Measurements from ENCODE around the gene PIGB. TPM values are rescaled to one million over a fixed set of nuclear protein-coding genes. Genes with fewer than 3 reads are reported as not detected.

Gene PIGB
- total RNA-seq, 2 experiments from 2014 or later, result 28.9 to 29.3 TPM

DNA sequence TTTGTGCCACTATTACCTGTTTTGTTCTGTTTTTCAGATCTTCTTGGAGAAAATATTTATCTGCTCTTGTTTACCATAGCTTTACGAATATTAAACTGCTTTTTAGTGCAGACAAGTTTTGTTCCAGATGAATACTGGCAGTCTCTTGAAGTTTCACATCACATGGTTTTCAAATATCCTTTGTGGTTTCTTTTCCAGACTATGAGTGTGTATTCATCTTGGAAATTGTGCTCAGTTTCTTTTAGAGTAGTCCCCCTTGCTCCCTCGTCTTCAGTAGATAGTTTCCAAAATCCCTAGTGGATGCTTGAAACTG is 1.2 kb downstream of the PIGB start:
- H3K36me3 Mint-ChIP-seq (ENCODE audit: low read depth), result peaks cover 46% of the 10 kb centered on the region
- H3K4me1 Mint-ChIP-seq, result peaks cover 45% of the 10 kb centered on the region
- CTCF ChIA-PET, result interaction anchor here (0.6 to 3.1 kb wide), 3 partner anchors 88 to 114 kb away, joined by 3 to 19 read pairs (median 4); partner anchors contain the start of genes CCPG1 and PIERCE2

DNA sequence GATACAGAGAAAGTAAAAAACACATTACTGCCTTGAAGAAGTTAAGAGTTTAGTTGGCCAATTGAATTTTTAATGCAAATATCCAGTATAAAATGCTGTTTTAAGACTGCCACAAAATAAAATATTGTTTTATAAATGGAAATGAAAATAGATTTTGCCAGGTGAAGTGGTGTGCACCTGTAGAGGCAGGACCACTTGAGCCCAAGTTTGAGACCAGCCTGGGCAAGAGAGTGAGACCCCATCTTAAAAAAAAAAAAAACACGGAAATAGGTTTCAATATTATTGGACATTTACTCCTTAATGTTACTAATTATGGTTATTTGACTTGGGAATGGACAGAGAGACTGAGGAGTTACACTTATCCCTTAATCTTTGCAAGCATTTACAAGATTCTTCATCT is 1.9 kb downstream of the PIGB start:
- Mint-ChIP-seq H3K27me3 (no peaks in the 10 kb centered on the region), H3K27ac (no peak overlapping the region), H3K4me3 (no peak overlapping the region), H3K4me1 (peaks cover 39% of the 10 kb centered on the region), H3K36me3 (ENCODE audit: low read depth) (peaks cover 40% of the 10 kb centered on the region), H3K9me3 (no peaks in the 10 kb centered on the region)
- DNase-seq, result no peak
- ChIA-PET CTCF (no interaction called here), POLR2A (no interaction called here)

More for the DNA sequence above, 1.2 kb downstream of the PIGB start:
- H3K9me3 Mint-ChIP-seq, result no peaks in the 10 kb centered on the region
- POLR2A ChIA-PET, result interaction anchor here (1.1 to 3.5 kb wide), 12 partner anchors 12 to 123 kb away, joined by 3 to 46 read pairs (median 6); partner anchors contain the start of genes CCPG1, PIERCE2 and RSL24D1
- H3K27me3 Mint-ChIP-seq, result no peaks in the 10 kb centered on the region
- peak overlapping the region; percentile 98 for H3K4me3 Mint-ChIP-seq
- peak overlapping the region; percentile 49 for H3K27ac Mint-ChIP-seq
- no peak for DNase-seq

DNA sequence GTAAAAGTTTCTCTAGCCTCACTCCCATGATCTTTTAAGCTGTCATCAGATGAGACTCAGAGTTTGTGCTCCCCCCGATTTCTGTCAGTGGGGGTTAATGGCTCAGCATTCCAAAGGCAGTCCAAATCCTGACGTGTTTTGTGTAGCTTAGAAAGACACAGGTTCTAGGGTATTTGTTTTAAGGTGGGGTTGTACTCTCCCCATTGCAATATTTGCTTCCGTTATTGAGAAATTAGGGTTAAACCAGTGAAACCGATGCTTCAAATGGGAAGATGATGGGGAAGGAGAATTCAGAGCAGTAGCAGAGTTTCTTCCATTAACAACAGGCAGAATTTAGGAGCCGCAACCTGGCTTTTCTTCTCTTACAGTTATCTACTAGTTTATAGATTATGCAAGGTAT is 3.4 kb downstream of the PIGB start:
- H3K4me3 Mint-ChIP-seq, result no peak overlapping the region
- no peaks in the 10 kb centered on the region for H3K9me3 Mint-ChIP-seq
- no peak for DNase-seq
- H3K4me1 Mint-ChIP-seq, result peaks cover 29% of the 10 kb centered on the region
- POLR2A ChIA-PET, result interaction anchor here (0.6 to 1.6 kb wide), 2 partner anchors 35 to 86 kb away, joined by 3 to 5 read pairs; partner anchors contain the start of genes CCPG1 and PIERCE2
- no peaks in the 10 kb centered on the region for H3K27me3 Mint-ChIP-seq
- no peak overlapping the region for H3K27ac Mint-ChIP-seq
- CTCF ChIA-PET, result no interaction called here
- H3K36me3 Mint-ChIP-seq (ENCODE audit: low read depth), result peaks cover 33% of the 10 kb centered on the region

DNA sequence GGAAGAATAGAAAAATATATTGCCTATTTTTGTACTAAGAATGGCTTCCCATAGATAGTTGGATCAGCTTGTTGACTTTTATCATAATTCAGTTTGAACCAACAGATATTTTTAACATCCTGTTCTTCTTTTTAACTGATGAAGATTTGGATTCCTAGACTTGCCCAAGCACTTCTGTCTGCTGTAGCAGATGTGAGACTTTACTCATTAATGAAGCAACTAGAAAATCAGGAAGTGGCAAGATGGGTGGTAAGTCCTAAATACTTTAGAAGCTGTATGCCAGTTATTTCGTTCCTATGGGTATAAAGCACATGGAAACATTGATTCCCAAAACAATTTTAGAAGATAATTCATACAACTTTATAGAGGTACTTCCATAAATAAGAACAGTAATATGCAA is 8.4 kb downstream of the PIGB start:
- H3K9me3 Mint-ChIP-seq, result no peaks in the 10 kb centered on the region
- POLR2A ChIA-PET, result interaction anchor here (1.9 kb wide), 1 partner anchor 8 kb away, joined by 10 read pairs; the partner anchor contains the start of genes PIGB and PIGBOS1
- DNase-seq, result no peak
- H3K27me3 Mint-ChIP-seq, result no peaks in the 10 kb centered on the region
- no peak overlapping the region for H3K4me3 Mint-ChIP-seq
- H3K36me3 Mint-ChIP-seq (ENCODE audit: low read depth), result peaks cover 32% of the 10 kb centered on the region
- CTCF ChIA-PET, result interaction anchor here (0.6 kb wide), 1 partner anchor 110 kb away, joined by 3 read pairs; no protein-coding TSS in a partner anchor
- H3K27ac Mint-ChIP-seq, result no peak overlapping the region
- H3K4me1 Mint-ChIP-seq, result peaks cover 4% of the 10 kb centered on the region

DNA sequence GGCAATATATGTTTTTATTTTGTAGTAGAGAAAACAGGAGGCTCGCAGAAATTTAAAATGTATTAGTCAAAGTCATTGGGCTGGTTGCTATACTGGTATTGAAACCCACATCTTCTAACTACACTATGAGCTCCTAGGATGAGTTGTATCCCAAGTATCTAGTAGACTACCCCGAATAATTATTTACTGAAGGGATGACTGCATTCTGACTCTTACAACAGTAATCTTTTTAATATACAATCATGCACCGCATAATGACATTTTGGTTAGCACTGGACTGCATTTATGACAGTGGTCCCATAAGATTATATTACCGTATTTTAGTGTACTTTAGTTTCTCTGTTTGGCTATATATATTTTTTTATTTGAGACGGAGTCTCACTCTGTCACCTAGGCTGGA is 15.3 kb downstream of the PIGB start:
- Mint-ChIP-seq H3K4me3 (no peak overlapping the region), H3K27ac (no peak overlapping the region), H3K27me3 (no peaks in the 10 kb centered on the region), H3K4me1 (no peaks in the 10 kb centered on the region), H3K36me3 (ENCODE audit: low read depth) (peaks cover 37% of the 10 kb centered on the region), H3K9me3 (no peaks in the 10 kb centered on the region)
- ChIA-PET CTCF (no interaction called here), POLR2A (no interaction called here)
- DNase-seq, result no peak

DNA sequence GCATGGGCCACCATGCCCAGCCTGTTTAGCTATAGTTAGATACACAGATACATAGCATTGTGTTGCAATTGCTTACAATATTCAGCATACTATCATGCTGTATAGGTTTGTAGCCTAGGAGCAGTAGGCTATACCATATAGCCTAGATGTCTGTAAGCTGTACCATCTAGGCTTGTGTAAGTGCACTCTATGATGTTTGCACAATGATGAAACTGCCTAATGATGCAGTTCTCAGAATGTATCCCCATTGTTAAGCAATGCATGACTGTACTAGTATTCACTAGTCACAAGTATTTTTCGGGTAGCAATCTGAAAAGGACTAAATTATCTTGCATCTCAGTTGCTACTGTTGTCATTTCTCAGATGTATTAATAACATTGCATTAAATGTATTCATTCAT is 16.0 kb downstream of the PIGB start:
- ChIA-PET POLR2A (no interaction called here), CTCF (no interaction called here)
- H3K27ac Mint-ChIP-seq, result no peak overlapping the region
- H3K27me3 Mint-ChIP-seq, result no peaks in the 10 kb centered on the region
- no peaks in the 10 kb centered on the region for H3K4me1 Mint-ChIP-seq
- peaks cover 41% of the 10 kb centered on the region for H3K36me3 Mint-ChIP-seq (ENCODE audit: low read depth)
- no peak for DNase-seq
- H3K4me3 Mint-ChIP-seq, result no peak overlapping the region
- H3K9me3 Mint-ChIP-seq, result no peaks in the 10 kb centered on the region

DNA sequence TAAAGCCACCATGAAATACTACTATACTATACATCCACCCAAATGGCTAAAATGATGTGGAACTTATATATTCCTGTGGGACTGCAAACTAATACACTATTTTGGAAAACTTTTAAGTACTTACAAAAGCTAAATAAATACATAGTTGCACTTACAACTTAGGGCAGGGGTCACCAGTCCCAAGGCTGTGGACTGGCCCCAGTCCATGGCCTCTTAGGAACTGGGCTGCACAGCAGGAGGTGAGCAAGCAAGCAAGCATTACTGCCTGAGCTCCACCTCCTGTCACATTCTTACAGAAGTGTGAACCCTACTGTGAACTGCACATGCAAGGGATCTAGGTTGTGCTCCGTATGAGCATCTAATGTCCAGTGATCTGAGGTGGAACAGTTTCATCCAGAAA is 18.1 kb downstream of the PIGB start:
- H3K4me1 Mint-ChIP-seq, result no peaks in the 10 kb centered on the region
- H3K9me3 Mint-ChIP-seq, result no peaks in the 10 kb centered on the region
- POLR2A ChIA-PET, result interaction anchor here (1.1 kb wide), 1 partner anchor 18 kb away, joined by 3 read pairs; the partner anchor contains the start of genes PIGB and PIGBOS1
- H3K4me3 Mint-ChIP-seq, result no peak overlapping the region
- DNase-seq, result no peak
- no peaks in the 10 kb centered on the region for H3K27me3 Mint-ChIP-seq
- H3K36me3 Mint-ChIP-seq (ENCODE audit: low read depth), result peaks cover 32% of the 10 kb centered on the region
- no peak overlapping the region for H3K27ac Mint-ChIP-seq
- CTCF ChIA-PET, result interaction anchor here (2.0 kb wide), 1 partner anchor 102 kb away, joined by 4 read pairs; no protein-coding TSS in a partner anchor

DNA sequence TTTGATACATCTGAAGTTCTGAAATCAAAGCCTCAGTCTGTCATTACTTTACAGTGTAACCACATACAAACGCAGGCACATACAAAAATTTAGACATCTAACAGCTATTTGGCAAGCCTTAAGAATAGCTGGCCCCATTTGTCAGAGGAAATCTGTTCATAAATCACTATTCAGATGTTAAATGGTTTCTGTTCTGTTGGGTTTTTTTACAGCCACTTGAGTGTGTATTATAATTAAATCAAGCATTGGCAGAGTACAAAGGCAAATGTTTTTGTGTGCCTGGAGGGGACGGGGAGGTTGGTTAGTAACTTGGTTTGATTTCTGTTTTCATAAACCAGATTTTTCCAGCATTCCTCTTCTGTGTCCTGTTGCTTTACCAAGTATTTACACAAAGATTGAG is 24.1 kb downstream of the PIGB start:
- ChIA-PET CTCF (interaction anchor here (1.3 kb wide), 1 partner anchor 65 kb away, joined by 3 read pairs; the partner anchor contains the start of genes CCPG1 and PIERCE2), POLR2A (interaction anchor here (0.8 kb wide), 1 partner anchor 24 kb away, joined by 3 read pairs; the partner anchor contains the start of genes PIGB and PIGBOS1)
- Mint-ChIP-seq H3K9me3 (no peaks in the 10 kb centered on the region), H3K4me3 (no peak overlapping the region), H3K4me1 (no peaks in the 10 kb centered on the region), H3K36me3 (ENCODE audit: low read depth) (peaks cover 40% of the 10 kb centered on the region), H3K27ac (no peak overlapping the region), H3K27me3 (no peaks in the 10 kb centered on the region)
- DNase-seq, result no peak

DNA sequence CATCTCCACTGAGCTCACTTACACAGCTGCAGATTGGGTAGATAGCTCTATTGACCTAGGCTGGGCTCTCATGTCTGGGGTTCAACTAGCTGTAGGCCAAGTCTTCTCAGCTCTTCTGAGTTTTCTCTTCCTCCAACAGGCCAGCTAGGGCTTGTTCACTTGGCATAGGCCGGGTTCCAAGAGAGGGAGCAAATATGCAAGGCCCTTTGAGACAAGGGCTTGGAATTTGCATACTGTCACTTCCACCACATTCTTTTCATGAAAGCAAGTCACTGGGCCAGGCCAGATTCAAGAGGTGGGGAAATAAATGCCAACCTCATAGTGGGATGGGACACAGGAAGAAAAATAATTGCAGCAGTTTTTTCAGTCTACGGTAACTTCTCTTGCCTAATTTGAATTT is 25.2 kb downstream of the PIGB start:
- POLR2A ChIA-PET, result interaction anchor here (0.8 kb wide), 1 partner anchor 25 kb away, joined by 3 read pairs; the partner anchor contains the start of genes PIGB and PIGBOS1
- peaks cover 41% of the 10 kb centered on the region for H3K36me3 Mint-ChIP-seq (ENCODE audit: low read depth)
- no peaks in the 10 kb centered on the region for H3K27me3 Mint-ChIP-seq
- H3K27ac Mint-ChIP-seq, result no peak overlapping the region
- H3K4me1 Mint-ChIP-seq, result no peaks in the 10 kb centered on the region
- no peak overlapping the region for H3K4me3 Mint-ChIP-seq
- CTCF ChIA-PET, result no interaction called here
- no peak for DNase-seq
- no peaks in the 10 kb centered on the region for H3K9me3 Mint-ChIP-seq

DNA sequence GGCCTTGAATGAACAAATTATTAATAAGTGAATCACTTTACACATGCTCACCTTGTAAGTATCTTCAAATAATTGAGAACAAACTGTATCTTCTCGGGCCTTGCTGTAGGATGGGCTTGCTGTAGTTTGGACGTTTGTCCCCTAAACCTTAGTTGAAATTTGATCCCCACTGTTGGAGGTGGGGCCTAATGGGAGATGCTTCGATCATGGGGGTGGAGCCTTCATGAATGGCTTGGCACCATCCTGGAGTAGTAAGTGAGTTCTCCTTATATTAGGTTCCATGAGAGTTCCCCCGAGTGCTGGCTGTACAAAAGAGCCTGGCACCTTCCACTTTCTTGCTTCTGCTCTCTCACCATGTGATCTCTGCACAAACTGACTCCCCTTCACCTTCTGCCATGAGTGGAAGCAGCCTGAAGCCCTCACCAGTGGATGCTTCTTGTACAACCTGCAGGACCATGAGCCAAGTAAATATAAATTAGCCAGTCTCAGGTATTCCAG is 29.3 kb downstream of the PIGB start:
- Mint-ChIP-seq H3K4me3 (no peak overlapping the region), H3K9me3 (no peaks in the 10 kb centered on the region), H3K27me3 (no peaks in the 10 kb centered on the region), H3K4me1 (no peaks in the 10 kb centered on the region), H3K27ac (no peak overlapping the region), H3K36me3 (ENCODE audit: low read depth) (peaks cover 43% of the 10 kb centered on the region)
- DNase-seq, result no peak
- ChIA-PET CTCF (interaction anchor here (0.6 kb wide), 1 partner anchor 187 kb away, joined by 4 read pairs; no protein-coding TSS in a partner anchor), POLR2A (no interaction called here)

DNA sequence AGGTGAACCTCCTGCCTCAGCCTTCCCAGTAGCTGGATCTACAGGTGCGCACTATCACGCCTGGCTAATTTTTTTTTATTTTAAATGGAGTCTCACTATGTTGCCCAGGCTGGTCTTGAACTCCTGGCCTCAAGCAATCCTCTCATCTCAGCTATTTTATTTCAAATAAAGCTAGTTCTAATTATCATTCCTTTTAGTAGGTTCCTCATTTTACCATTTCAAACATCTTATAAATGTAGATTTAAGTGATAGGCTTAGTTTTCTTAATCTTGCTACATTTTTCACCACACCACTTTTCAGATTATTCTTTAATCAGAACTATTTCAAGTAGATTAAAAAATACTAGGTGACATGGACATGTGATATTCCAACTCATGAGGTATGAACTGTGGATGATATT is 30.3 kb downstream of the PIGB start:
- Mint-ChIP-seq H3K4me3 (no peak overlapping the region), H3K36me3 (ENCODE audit: low read depth) (peaks cover 34% of the 10 kb centered on the region), H3K9me3 (no peaks in the 10 kb centered on the region), H3K4me1 (no peaks in the 10 kb centered on the region), H3K27me3 (no peaks in the 10 kb centered on the region), H3K27ac (no peak overlapping the region)
- DNase-seq, result no peak
- ChIA-PET CTCF (interaction anchor here (1.1 kb wide), 1 partner anchor 90 kb away, joined by 3 read pairs; no protein-coding TSS in a partner anchor), POLR2A (no interaction called here)

DNA sequence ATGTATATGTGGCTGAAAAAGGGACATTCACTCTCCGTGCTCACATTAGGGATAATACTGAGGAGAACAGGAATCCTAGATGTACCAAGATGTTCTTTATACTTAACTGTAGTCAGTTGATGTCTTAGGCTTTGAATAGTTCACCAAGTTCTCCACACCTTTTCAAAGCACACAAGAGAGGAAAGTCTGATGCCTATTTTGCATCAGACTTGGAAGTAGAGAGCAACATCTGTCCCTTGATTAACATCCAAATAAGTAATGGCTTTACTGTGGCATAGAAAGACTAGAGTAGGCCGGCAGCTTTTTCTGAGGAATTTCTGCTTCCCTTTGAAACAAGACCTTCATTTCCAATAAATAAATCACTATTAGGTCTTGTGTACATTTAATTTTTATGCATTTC is 34.0 kb downstream of the PIGB start:
- H3K4me1 Mint-ChIP-seq, result no peaks in the 10 kb centered on the region
- no peaks in the 10 kb centered on the region for H3K27me3 Mint-ChIP-seq
- ChIA-PET CTCF (no interaction called here), POLR2A (no interaction called here)
- no peaks in the 10 kb centered on the region for H3K9me3 Mint-ChIP-seq
- H3K4me3 Mint-ChIP-seq, result no peak overlapping the region
- no peak for DNase-seq
- peaks cover 35% of the 10 kb centered on the region for H3K36me3 Mint-ChIP-seq (ENCODE audit: low read depth)
- no peak overlapping the region for H3K27ac Mint-ChIP-seq

DNA sequence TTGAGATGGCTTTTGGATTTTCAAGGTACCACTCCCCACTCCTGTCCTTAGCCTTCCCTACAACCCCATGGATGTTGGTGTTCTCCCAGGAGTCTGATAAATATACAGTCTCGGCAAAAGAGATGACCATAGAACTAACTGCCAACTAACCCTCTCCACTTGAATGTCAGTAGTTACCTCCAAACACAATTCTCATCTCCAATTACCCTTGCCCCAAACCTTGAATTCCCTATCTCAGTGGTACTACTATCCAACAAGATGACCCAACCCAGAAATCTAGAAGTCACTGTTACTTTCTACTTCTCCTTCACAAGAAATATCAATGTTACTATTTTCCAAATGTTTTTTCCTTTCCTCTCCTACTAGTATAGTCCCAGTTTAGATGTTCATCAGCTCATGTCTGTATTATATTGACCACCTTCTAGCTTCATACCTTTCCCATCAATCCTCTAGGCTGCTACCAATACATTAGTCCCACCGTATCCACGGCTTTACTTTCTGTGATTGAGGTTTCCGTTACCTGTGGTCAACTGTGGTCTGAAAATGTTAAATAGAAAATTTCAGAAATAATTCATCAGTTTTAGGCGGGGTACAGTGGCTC is 38.1 kb downstream of the PIGB start:
- Mint-ChIP-seq H3K4me1 (no peaks in the 10 kb centered on the region), H3K4me3 (no peak overlapping the region), H3K27me3 (no peaks in the 10 kb centered on the region), H3K9me3 (no peaks in the 10 kb centered on the region), H3K36me3 (ENCODE audit: low read depth) (peaks cover 32% of the 10 kb centered on the region), H3K27ac (no peak overlapping the region)
- no peak for DNase-seq
- ChIA-PET CTCF (interaction anchor here (2.4 kb wide), 1 partner anchor 83 kb away, joined by 8 read pairs; no protein-coding TSS in a partner anchor), POLR2A (interaction anchor here (0.6 to 1.0 kb wide), 2 partner anchors 34 to 78 kb away, joined by 3 to 4 read pairs; no protein-coding TSS in a partner anchor)

Measured in activated CD4-positive, alpha-beta memory T cell treated with anti-CD3 and anti-CD28 coated beads, Interleukin-2, amount 10 ng/mL, durations not matched to agents 7 days and 5 days (primary cell).